Stimulated activated CD4-positive, alpha-beta T cell treated with anti-CD3 and anti-CD28 coated beads, Interleukin-1b, Interleukin-23, amount 100 ng/mL, for 4 hours (primary cell): ENCODE measurements around the gene TMEM214.

Experiments
- DNase-seq, 2 donors: peaks; one replicate each; pipeline ENCODE4 v3.0.0-alpha.2; 2020; ENCODE audit warnings: low read depth in 2 of 2

Gene TMEM214

GRCh38 chr2:27032495-27033252, at the start of gene TMEM214:
Gene TMEM214, plus strand, starts transcription at chr2:27032965. Its CDS starts 51 bp downstream, at chr2:27033016.
- peak; percentile 49 to 76 for DNase-seq

- DNase-seq: no peak
Observed at GRCh38 chr2:26983746-26984145, 49.0 kb upstream of the TMEM214 start.

- DNase-seq: no peak
Observed at GRCh38 chr2:26985807-26986206, 47.0 kb upstream of the TMEM214 start.

GRCh38 chr2:26986576-26986975, 46.2 kb upstream of the TMEM214 start:
- no peak for DNase-seq

GRCh38 chr2:26988058-26988860, 44.5 kb upstream of the TMEM214 start:
- no peak for DNase-seq

- no peak for DNase-seq
Observed at GRCh38 chr2:26989156-26989555, 43.6 kb upstream of the TMEM214 start.

- DNase-seq: no peak
Observed at GRCh38 chr2:26991717-26992116, 41.0 kb upstream of the TMEM214 start.

GRCh38 chr2:26993768-26994167, 39.0 kb upstream of the TMEM214 start:
- no peak for DNase-seq

GRCh38 chr2:26994983-26995382, 37.8 kb upstream of the TMEM214 start:
- no peak for DNase-seq

GRCh38 chr2:26997394-26997793, 35.4 kb upstream of the TMEM214 start:
- DNase-seq: no peak

GRCh38 chr2:26998323-26998722, 34.4 kb upstream of the TMEM214 start:
- no peak for DNase-seq

- no peak for DNase-seq
Observed at GRCh38 chr2:27000228-27000627, 32.5 kb upstream of the TMEM214 start.

- no peak for DNase-seq
Observed at GRCh38 chr2:27000995-27001394, 31.8 kb upstream of the TMEM214 start.

GRCh38 chr2:27001950-27002349, 30.8 kb upstream of the TMEM214 start:
- DNase-seq: no peak

GRCh38 chr2:27003007-27003406, 29.8 kb upstream of the TMEM214 start:
- DNase-seq: no peak

GRCh38 chr2:27003857-27004256, 28.9 kb upstream of the TMEM214 start:
- no peak for DNase-seq

GRCh38 chr2:27006602-27007415, 26.0 kb upstream of the TMEM214 start:
- no peak for DNase-seq

- DNase-seq: no peak
Observed at GRCh38 chr2:27007416-27008374, 25.1 kb upstream of the TMEM214 start.

GRCh38 chr2:27008678-27009077, 24.1 kb upstream of the TMEM214 start:
- DNase-seq: no peak

GRCh38 chr2:27009083-27009482, 23.7 kb upstream of the TMEM214 start:
- no peak for DNase-seq

- DNase-seq: no peak
Observed at GRCh38 chr2:27009716-27010115, 23.0 kb upstream of the TMEM214 start.
